Measurements from ENCODE around the gene GREB1L.

Gene GREB1L

GRCh38 chr18:21242141-21242779 lies at the start of gene GREB1L:
TSS of gene GREB1L (plus strand) at chr18:21242232. CDS start at chr18:21383519, 141,287 bp downstream.
- peak within 1 kb of the TSS; percentile 8; the same call in 1 of the 2 replicates for H3K4me3 ChIP-seq (ENCODE audit: low read depth, low read length)
- TF ChIP-seq, protein P1, sequence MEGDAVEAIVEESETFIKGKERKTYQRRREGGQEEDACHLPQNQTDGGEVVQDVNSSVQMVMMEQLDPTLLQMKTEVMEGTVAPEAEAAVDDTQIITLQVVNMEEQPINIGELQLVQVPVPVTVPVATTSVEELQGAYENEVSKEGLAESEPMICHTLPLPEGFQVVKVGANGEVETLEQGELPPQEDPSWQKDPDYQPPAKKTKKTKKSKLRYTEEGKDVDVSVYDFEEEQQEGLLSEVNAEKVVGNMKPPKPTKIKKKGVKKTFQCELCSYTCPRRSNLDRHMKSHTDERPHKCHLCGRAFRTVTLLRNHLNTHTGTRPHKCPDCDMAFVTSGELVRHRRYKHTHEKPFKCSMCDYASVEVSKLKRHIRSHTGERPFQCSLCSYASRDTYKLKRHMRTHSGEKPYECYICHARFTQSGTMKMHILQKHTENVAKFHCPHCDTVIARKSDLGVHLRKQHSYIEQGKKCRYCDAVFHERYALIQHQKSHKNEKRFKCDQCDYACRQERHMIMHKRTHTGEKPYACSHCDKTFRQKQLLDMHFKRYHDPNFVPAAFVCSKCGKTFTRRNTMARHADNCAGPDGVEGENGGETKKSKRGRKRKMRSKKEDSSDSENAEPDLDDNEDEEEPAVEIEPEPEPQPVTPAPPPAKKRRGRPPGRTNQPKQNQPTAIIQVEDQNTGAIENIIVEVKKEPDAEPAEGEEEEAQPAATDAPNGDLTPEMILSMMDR (IDR thresholded peaks at IDR 0.05; ENCODE audit: low read depth, low read length): no peak

- TF ChIP-seq, protein P1 (IDR thresholded peaks at IDR 0.05; ENCODE audit: low read depth, low read length): no peak
- H3K4me3 ChIP-seq (ENCODE audit: low read depth, low read length): no peak overlapping the region
Measured at GRCh38 chr18:21192308-21192624, 49.8 kb upstream of the GREB1L start.

DNA sequence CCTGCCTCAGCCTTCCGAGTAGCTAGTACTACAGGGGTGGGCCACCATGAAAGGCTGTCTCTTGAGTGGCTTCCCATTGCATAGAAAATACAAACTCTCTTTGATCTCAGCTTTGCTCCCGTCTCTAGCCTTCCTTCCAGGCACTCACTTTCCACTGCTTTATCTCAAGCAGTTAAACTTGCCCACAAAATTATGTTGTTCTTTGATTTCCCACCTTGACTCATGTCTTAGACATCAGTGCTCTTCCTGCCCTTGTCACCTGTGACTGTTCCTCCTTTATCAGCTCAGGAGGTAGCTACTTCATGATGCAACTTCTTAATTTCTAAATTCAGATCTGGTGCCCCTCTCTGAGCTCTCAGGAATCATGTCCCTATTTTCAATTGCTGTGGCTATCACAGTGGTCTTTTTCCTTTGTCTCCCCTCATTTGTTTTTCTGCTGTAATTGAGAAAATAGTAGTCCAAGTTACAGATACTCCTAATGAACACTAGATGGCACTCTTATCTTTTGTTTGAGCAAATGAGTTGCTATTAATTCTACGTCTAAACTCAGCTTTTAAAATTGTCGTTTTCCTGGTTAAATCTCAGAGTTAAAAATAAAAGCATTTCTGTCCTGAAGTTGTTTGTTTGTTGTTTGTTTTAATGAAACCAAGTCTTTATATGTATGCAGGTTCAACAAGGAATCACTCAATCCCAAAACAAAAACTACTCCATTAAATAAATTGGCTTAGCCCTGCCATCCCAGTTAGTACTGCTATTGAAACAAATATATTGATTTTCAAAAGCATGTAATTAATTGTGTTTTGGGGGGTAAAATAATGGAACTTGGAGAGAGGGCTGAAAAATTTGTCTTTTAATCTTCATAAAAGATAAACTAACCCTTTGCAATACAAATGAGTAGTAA lies 46.9 kb upstream of the GREB1L start:
- no peak overlapping the region for H3K4me3 ChIP-seq (ENCODE audit: low read depth, low read length)
- TF ChIP-seq, protein P1 (IDR thresholded peaks at IDR 0.05; ENCODE audit: low read depth, low read length): peak; percentile 27; the same call in 1 of the 2 replicates

DNA sequence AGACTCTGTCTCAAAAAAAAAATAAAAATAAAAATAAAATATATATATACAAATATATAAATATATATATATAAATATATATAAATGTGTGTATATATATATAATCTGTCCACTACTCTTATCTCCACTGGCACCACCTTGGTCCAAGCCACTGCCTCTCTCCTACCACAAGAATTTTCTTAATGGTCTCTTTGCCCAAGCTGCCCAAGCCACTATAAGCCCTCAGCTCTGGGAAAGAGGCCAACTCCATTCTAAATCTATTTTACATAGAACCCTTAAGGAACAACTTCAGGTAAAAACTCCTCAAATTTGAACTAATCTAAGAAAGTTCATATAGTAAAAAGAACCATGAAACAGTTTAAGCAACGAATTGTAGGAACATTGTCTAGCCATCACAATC lies 45.6 kb upstream of the GREB1L start:
- TF ChIP-seq, protein P1 (IDR thresholded peaks at IDR 0.05; ENCODE audit: low read depth, low read length): no peak
- H3K4me3 ChIP-seq (ENCODE audit: low read depth, low read length): no peak overlapping the region

DNA sequence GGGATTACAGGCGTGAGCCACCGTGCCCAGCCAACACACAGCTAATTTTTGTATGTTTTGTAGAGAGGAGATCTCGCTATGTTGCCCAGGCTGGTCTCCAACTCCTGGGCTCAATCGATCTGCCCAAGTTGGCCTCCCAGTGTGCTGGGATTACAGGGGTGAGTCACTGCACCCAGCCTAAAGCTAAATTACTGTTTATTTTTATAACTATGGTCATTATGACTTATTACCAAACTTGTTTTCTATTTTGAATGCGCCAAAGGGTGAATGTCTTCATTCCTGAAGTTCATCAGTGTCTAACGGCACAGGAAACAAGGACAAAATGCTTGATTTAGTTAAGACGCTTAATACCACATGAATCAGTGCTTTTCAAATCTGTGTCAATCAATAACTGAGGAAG lies 38.9 kb upstream of the GREB1L start:
- TF ChIP-seq, protein P1 (IDR thresholded peaks at IDR 0.05; ENCODE audit: low read depth, low read length): no peak
- no peak overlapping the region for H3K4me3 ChIP-seq (ENCODE audit: low read depth, low read length)

DNA sequence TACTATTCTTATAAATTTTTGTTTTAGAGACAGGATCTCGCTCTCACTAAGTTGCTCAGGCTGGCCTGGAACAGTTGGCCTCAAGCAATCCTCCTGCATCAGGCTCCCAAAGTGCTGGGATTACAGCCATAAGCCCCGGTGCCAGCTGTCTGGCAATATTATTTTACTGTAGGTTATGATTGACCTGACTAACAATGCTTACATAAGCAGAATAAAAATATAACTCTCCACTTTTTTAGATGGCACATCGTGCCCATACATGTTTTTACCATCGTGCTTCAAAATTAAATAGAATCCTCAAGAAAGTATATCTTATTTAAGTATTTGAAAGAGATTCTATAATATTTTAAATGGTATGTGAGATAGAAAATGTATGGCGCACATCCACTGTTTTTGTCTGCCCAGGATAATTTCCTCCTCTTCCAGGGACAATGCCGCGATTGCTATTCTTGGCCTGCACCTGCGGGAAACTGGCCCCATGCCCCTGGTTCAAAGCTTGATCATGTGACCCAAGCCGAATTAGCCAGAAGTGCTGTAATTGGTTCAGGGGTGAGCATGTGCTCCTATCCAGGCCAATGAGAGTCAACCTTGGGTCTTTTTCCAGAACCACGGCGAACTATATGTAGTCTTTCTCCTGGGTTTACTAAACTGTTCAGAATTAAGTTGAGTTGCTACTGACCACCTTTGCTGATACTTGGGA lies 38.3 kb upstream of the GREB1L start:
- H3K4me3 ChIP-seq (ENCODE audit: low read depth, low read length): no peak overlapping the region
- TF ChIP-seq, protein P1 (IDR thresholded peaks at IDR 0.05; ENCODE audit: low read depth, low read length): no peak
